Fibroblast of pulmonary artery (primary cell): ENCODE measurements around the gene FAAP20.

Source experiments
- DNase-seq: peaks from one replicate; pipeline ENCODE4 v3.0.0-alpha.2; 2010; ENCODE audit warnings: low read depth
- H3K4me3 ChIP-seq: replicated peaks from 2 replicates; pipeline ENCODE4 v1.5.1; 2011; ENCODE audit warnings: low read depth, mild to moderate bottlenecking, control low read depth, low read length, moderate library complexity
- TF ChIP-seq, protein P1 (sequence below): IDR thresholded peaks from 2 replicates; pipeline ENCODE4 v1.5.1; 2011; ENCODE audit warnings: mild to moderate bottlenecking, control low read depth, low read length, inconsistent platforms; ENCODE audit errors: missing control alignments

FAAP20 gene

DNA sequence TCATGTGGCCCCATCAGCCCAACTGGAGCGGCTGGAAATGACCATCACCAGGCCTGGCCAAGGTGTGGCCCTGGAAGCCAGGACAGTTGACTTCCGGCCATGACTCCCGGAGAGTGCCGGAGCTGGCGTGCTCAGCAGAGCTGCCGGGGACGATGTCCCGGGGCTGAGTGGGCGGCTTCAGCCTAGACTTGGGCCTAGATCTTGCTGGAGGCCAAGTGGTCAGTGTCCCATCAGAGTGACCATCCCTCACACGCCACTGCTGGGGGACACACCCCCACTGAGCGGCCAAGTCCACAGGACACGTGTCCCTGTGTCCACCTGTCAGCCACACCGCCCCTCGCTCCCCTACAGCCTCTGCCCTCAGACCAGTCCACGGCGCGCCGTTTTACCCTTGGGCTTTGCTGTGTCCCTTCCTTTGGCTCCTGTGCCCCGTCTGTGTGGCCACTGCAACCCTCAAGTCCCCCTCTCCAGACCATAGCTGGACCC is 4.0 kb downstream of the FAAP20 start:
- DNase-seq = no peak
- H3K4me3 ChIP-seq = peak overlapping the region; percentile 60

DNA sequence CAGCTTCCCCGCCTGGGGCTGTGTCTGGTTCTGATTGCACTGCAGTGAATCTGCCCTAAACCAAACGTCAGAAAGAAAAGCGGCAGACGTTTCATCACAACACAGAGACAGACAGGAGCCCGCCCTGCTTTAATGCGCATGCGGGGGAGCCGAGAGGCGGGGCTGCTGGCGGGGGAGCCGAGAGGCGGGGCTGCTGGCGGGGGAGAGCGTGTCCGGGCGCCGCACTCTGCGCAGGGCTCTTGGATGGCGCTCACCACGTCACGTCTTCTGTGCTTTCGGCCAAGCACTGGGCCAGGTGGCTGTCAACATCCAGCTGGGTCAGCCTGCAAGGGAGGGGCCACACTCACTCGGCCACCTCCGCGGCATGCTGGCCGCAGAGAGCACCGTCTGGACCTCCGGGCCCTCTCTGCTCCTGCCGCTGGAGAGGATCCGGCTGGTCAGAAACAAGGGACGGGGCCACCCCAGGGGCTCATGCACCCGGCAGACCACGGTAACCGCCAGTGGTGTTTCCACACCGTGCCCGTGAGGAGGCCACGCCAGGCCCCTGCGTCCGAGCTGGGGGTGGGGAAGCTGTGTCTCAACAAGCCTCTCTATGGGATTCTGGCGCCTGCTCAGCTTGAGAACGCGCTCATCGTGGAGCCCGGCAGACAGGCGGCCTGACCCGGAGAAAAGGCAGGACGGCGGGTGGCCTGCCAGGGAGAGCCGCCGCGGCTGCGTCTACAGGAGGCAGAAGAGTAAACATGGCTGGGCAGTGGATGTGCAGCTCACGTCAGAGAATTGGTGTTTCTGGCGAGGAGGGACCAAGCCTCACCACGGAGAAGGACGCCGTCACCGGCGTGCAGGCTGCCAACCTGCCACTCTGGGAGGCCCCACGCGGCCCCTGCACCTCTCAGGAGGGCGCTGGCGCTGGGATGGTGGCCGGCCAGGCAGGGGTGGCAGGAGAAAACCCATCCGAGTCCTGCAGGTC is 4.8 kb downstream of the FAAP20 start:
- peak overlapping the region; percentile 60 for H3K4me3 ChIP-seq
- TF ChIP-seq, protein P1, sequence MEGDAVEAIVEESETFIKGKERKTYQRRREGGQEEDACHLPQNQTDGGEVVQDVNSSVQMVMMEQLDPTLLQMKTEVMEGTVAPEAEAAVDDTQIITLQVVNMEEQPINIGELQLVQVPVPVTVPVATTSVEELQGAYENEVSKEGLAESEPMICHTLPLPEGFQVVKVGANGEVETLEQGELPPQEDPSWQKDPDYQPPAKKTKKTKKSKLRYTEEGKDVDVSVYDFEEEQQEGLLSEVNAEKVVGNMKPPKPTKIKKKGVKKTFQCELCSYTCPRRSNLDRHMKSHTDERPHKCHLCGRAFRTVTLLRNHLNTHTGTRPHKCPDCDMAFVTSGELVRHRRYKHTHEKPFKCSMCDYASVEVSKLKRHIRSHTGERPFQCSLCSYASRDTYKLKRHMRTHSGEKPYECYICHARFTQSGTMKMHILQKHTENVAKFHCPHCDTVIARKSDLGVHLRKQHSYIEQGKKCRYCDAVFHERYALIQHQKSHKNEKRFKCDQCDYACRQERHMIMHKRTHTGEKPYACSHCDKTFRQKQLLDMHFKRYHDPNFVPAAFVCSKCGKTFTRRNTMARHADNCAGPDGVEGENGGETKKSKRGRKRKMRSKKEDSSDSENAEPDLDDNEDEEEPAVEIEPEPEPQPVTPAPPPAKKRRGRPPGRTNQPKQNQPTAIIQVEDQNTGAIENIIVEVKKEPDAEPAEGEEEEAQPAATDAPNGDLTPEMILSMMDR = no peak
- peak; percentile 98 for DNase-seq

More for the DNA sequence above, 4.0 kb downstream of the FAAP20 start:
- TF ChIP-seq, protein P1 = no peak

DNA sequence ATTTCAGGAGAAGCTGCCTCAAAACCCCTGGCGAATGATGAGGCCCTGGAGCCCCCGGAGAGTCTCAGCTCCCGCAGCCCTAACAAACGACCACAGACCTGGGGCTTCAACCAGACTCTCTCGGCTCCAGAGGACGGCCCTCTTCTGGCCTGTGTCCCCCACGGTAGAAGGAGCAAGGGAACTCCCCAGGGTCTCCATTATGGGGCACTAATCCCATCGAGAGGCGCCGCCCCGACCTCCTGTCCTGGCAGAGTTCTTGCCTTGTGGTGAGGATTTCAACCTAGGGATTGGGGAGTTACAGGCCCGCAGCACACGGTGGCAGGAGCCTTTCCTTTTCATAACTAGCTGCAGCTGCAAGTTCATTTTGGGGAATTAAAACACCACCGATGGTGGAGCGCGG is 6.2 kb downstream of the FAAP20 start:
- H3K4me3 ChIP-seq = no peak overlapping the region
- TF ChIP-seq, protein P1 = no peak
- no peak for DNase-seq

- no peak for DNase-seq
- H3K4me3 ChIP-seq = no peak overlapping the region
- TF ChIP-seq, protein P1 = no peak
Observed at GRCh38 chr1:2187619-2188018, 7.0 kb downstream of the FAAP20 start.

DNA sequence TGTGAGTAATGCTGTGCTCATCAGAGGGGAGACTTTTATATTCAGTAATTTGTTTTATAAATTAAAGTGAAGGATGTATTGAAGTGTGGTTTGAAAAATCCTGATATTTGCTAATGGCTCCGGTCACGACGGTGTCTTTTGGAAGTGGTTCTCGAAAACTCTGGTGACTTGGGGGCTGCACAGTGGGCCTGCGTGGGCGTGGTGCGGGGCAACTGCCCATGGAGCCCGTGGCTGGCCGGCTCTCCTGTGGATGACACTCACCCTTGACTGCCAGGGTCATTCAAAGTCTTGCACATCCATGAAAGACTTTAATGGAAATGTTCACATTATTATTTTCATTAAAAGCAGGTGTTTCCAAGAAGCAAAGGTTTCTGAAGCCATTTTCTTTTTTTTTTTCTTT is 7.7 kb downstream of the FAAP20 start:
- no peak for DNase-seq
- H3K4me3 ChIP-seq = no peak overlapping the region

GRCh38 chr1:2185880-2186855 is 8.4 kb downstream of the FAAP20 start:
- TF ChIP-seq, protein P1 = no peak
- DNase-seq = no peak
- H3K4me3 ChIP-seq = no peak overlapping the region

More for the DNA sequence above, 7.7 kb downstream of the FAAP20 start:
- TF ChIP-seq, protein P1 = no peak
